SH-SY5Y (cell line): ENCODE data around the gene RAB40C.

Experiments
- GATA2 ChIP-seq: IDR thresholded peaks from 2 replicates; pipeline ENCODE4 v1.6.1; 2011; ENCODE audit warnings: mild to moderate bottlenecking, low read depth, low read length
- GATA3 ChIP-seq: IDR thresholded peaks from 2 replicates; pipeline ENCODE4 v1.6.1; 2011; ENCODE audit warnings: low read depth, mild to moderate bottlenecking, low read length, moderate library complexity

RAB40C gene

DNA sequence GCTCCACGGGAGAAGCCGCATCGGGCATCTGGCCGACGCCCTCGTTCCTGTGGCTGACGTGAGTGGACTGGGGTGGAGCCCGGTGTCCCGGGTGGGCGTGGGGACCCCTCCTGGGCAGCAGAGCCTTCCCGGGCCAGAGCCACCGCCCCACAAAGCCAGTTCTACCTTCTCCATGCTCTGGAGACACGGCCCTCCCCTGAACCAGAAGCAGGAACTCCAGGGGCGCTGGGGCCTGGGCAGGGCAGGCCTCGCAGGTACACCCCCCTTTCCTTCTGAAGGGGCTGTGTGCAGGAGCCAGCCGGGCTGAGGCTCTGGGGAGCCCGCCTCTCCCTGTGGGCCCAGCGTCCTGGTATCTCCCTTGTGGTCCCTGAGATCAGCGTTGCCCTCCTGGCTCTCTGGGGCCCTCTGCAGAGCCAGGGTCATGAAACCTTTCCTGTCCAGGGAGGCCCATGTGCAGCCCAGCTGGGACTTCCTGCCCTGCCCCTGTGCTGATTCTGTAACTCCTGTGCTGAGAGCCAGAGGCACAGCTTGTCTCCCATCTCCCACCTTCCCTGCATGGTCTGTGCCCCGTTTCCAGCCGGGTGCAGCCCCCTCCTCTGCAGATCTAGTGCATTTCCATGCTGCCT is 13.6 kb upstream of the RAB40C start:
- TF ChIP-seq GATA3, result no peak
- TF ChIP-seq GATA2, result no peak

DNA sequence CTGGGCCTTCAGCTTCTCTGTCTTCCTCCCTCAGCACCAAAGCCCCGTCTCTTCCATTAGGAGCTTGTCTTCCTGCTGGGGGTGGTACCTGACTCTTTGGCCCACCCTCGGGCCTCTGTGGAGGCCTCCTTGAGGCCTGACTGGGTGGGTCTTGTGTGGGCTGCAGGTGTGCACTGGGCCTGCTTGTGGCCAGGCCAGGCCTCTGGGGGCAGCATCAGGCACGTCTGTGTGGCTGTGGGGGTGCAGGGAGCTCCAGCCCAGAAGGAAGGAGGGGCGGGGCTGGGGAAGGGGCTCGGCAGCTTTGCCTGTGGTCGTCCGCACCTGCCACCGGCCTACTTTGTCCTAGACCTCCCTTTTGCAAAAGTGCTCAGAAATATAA is 13.1 kb upstream of the RAB40C start:
- TF ChIP-seq GATA2, result no peak
- no peak for TF ChIP-seq GATA3

DNA sequence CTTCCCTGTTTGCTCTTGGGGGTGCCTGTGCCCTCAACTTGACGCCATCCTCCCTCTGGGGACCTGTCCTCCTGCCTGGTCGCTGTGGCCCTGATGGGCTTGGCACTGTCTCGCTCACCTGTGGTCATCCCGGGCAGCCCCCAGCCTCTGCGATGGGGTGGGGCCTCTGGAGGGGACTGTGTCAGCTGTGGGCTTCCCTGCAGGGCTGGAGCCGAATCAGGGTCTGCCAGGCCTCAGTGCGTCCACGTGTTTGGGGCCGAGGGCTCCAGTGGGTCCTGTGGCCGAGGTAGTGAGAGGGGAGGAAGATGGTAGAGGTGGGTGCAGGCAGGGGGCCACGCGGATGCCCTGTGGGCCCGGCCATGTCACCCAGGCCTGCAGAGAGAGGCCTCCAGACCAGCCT is 12.1 kb upstream of the RAB40C start:
- TF ChIP-seq GATA2 (no peak), GATA3 (no peak)

DNA sequence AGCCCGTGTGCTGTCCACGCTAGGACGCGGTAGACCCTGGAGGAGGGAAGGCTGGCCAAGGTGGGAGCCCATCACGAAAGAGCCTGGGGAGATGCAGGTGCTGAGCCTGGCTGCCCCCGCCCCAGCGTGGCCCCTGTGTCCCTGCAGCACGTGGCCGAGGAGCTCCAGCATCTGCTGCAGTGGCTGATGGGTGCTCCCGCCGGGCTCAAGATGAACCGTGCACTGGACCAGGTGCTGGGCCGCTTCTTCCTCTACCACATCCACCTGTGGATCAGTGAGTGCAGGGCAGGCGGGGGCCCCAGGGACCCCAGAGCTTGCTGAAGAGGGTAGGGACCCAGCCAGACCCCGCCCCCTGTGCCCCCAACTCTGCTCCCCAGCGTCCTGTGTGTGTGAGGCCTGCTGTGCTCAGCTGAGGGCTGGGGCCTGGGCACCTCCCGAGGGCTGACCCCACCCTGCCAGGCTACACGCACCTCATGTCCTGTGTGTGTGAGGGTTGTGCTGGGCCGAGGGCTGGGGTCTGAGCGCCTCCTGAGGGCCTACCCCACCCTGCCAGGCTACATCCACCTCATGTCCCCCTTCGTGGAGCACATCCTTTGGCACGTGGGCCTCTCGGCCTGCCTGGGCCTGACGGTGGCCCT is 11.5 kb upstream of the RAB40C start:
- TF ChIP-seq GATA3 (no peak), GATA2 (no peak)

DNA sequence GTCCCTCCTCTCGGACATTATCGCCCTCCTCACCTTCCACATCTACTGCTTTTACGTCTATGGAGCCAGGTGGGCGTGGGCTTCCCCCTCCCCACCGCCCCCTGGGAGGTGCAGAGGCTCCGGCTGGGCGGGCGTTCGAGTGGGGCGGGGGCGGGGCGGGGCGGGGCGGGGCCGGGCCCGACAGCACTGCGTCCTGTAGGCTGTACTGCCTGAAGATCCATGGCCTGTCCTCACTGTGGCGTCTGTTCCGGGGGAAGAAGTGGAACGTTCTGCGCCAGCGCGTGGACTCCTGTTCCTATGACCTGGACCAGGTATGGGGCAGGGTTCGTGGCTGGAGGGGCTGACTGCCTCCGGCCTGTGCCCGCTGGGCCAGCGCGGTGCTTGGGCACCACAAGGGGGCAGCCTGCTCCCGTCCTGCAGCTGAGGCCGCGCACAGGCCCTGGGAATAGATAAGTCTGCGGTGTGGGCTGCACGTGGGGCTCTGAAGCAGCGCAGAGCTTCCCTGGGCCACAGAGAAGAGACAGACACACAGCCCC is 10.9 kb upstream of the RAB40C start:
- TF ChIP-seq GATA3, result no peak
- no peak for TF ChIP-seq GATA2

DNA sequence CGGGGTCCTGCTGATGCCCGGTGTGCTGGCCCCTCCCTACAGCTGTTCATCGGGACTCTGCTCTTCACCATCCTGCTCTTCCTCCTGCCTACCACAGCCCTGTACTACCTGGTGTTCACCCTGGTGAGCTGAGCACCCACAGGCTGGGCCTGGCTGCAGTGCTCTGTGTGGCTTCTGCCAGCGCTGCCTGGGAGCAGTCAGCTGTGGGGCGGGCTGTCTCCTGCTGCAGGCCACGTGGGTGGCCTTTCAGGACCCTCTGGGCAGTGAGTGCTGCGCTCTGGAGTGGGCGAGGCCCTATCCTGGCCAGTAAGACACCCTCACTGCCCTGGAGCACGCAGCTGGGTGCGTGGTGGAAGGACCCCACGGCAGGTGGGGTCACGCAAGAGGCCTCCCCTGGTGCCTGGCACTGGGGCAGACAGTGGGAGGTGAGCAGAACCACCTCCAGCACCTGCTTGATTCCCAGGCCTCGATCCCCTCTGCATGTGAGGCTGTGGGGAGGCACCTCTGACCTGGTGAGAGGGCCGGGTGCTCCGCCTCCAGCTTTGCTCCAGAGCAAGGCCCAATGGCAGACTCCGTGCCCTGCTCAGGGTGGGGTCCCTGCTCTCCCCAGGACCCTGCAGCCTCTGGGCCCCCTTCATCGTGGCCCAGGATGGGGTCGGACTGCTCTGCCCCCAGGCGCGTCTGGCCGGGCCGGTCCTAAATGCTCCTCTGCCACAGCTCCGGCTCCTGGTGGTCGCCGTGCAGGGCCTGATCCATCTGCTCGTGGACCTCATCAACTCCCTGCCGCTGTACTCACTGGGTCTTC is 9.5 kb upstream of the RAB40C start:
- no peak for TF ChIP-seq GATA2
- no peak for TF ChIP-seq GATA3

DNA sequence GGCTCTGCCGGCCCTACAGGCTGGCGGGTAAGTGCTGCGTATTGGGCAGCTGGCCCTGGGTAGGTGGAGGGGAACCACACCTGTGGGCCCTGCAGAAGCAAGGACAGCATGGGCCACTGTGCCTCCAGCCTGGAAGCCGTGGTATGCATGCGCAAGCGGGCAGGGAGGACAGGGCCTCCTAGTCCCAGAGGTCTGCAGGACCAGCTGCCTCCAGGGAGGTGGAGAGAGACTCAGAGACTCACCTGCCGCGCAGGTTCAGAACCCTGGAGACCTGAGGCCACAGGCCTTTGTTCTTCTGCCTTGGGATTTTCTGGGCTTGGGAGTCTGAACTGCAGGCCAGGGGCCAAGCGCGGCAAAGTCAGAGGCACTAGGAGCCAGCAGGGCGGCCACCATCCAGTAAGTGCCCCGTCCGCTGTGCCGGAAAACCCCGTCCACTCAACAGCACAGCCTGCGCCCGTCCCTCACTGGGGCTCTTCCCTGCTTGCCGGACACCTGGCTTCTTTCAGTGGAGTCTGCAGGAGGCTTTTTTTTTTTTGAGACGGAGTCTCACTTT is 8.8 kb upstream of the RAB40C start:
- TF ChIP-seq GATA3, result no peak
- TF ChIP-seq GATA2, result no peak

DNA sequence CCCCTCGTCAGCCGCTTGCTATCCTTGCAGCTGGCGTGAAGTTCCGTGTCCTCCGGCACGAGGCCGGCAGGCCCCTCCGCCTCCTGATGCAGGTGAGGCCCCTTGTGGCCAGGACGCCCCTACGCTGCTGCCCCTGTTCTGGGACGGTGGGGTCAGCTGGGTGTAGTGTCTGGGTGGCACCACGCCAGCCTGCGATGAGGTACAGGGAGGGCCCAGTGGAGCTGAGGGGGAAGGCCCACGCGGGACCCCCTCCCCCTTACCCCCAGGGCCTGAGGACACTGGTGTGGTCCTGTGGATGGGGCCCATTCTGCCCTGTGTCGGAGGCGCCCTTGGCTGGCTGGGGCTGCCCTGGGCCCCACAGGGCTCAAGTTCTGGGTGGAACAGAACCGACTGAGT is 7.7 kb upstream of the RAB40C start:
- no peak for TF ChIP-seq GATA2
- no peak for TF ChIP-seq GATA3

DNA sequence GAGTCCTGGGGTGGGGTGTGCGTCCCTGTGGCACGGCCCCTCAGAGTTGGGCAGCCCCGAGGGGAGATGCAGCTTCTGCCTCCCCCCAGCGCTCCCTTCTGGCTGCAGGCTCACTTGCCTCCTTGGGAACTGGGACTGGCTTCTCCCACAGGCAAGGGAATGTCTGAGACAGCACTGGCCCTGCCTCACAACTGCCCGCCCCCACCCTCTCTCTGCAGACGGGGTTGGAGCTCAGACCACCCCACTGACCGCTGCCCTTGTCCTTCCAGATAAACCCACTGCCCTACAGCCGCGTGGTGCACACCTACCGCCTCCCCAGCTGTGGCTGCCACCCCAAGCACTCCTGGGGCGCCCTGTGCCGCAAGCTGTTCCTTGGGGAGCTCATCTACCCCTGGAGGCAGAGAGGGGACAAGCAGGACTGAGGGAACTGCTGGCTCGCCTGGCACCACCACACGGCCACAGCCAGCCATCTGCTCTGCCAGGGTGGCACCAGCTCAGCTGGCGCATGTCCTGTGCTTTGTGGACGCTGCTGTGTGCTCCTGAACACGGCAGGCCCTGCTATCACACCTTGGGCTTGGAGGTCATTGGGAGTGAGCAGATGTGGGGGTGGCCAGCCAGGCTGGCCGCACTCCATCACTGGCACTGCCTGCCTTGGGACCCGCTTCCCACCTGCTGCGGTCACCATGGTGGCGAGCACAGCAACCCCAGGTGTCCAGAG is 7.1 kb upstream of the RAB40C start:
- TF ChIP-seq GATA2 (no peak), GATA3 (no peak)

DNA sequence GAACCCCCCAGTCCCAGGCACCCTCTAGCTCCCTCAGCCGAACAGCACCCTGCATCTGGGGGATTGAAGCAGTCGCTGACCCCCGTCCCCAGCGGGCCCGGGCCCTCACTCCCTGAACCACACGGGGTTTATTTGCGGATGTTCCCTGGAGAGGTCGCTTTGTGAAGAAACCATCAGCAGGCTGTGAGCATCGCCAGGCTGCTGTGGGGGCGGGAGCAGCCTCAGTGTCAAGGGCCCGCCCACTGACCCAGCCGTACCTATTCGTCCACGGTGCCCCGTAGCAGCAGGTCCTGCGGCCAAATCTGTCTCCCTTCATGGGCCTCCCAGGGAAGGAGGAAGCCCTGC is 6.4 kb upstream of the RAB40C start:
- TF ChIP-seq GATA2, result no peak
- TF ChIP-seq GATA3, result no peak

DNA sequence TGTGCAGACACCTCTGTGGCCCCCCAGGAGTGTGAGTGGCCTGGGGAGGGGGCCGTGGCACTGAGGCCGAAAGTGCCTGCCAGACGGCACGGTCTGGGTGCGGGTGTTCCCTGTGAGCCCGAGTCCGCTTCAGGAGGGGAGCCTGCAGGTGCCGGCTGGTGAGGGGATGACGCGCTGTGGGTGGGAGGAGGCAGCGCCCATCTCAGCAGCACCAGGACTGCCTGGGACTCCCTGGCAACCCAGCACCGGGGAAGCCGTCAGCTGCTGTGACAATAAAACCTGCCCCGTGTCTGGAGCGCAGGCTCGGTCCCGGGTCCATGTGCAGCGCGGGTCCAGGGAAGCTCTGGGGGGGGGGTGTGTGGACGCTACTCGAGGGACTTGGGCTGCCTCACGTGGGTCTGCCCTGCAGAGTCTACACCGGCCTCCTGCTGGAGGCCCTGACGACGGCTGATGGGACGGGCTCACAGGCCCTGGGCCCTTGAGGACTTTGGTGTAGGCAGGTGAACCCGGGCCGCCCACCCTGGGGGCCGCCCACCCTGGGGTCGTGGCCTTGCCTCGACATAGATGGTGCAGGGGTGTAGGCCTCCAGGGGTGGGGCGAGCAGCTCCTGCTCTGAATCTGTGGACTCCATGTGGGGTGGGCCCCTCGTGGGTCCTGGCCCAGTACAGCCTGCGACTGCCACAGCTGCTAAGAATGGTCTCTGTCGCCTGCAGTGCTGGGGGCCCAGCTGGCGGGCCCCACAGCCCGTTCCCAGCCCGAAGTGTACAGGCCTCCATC is 5.9 kb upstream of the RAB40C start:
- no peak for TF ChIP-seq GATA2
- TF ChIP-seq GATA3, result no peak

DNA sequence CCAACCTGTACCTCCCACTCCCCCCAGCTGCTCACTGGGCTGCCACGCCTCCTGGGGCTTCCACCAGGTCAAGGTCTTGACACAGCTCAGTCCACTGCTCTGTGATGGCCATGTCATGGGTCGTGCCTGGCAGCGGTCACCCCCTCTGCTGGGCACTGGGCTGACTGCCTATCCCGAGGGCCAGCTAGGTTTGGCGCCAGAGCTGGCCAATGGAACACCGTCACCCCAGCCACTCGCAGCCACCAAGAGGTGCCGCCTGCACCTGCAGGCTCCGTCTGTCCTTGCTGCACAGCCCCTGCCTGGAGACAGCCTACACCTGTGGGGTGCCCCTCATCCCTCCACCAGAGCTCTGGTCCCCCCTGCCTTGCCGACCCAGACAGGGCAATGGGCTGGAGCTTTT is 4.5 kb upstream of the RAB40C start:
- TF ChIP-seq GATA3 (no peak), GATA2 (no peak)

DNA sequence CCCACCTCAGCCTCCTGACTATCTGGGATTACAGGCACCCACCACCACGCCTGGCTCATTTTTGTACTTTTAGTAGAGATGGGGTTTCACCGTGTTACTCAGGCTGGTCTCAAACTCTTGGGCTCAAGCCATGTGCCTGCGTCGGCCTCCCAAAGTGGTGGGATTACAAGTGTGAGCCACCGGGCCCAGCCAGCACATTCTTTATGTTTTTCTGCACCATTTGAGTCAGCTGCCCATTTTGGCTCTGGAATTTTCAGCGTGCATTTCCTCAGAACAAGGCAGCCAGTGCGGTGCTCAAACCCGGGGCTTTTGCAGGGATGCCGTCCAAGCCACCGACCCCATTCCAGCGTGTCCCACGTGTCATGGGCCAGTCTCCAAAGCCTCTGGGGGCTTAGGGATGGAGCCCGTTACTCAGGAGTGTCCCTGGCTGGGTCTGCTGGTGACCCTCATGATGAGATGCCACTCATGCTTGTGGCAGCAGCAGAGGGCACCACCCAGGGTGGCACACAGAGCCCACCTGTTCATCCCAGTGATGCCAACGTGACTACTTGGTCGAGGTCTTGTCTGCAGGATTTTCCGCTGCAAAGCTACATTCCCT is 3.7 kb upstream of the RAB40C start:
- TF ChIP-seq GATA3 (no peak), GATA2 (no peak)
